Hepatocyte (in vitro differentiated cells): Measurements from ENCODE around the gene KRT80. TPM values are rescaled to one million over a fixed set of nuclear protein-coding genes. Genes with fewer than 3 reads are reported as not detected.

ENCODE experiments used
- DNase-seq: peaks from one replicate; pipeline ENCODE4 v3.0.0-alpha.2; 2016; ENCODE audit warnings: low spot score
- H2AFZ ChIP-seq: fragments of 200-600 bp; sonication (generic); 2 replicates; pipeline ENCODE4 v1.6.0; 2016; ENCODE audit warnings: antibody characterized with exemption, mild to moderate bottlenecking
- H3K27ac ChIP-seq: fragments of 200-600 bp; sonication (generic); 2 replicates; pipeline ENCODE4 v1.5.1; 2016; ENCODE audit warnings: mild to moderate bottlenecking
- H3K27me3 ChIP-seq: fragments of 200-600 bp; sonication (generic); 2 replicates; pipeline ENCODE4 v1.6.1; 2016
- H3K36me3 ChIP-seq: fragments of 200-600 bp; sonication (generic); replicated peaks from 2 replicates; pipeline ENCODE4 v1.5.1; 2016; ENCODE audit warnings: low read depth; ENCODE audit not compliant: insufficient read depth
- H3K4me1 ChIP-seq: fragments of 200-600 bp; sonication (generic); 2 replicates; pipeline ENCODE4 v1.5.1; 2016; ENCODE audit warnings: mild to moderate bottlenecking, moderate library complexity; ENCODE audit not compliant: insufficient read depth
- H3K4me2 ChIP-seq: fragments of 200-600 bp; sonication (generic); 2 replicates; pipeline ENCODE4 v1.6.0; 2016
- H3K4me3 ChIP-seq: fragments of 200-600 bp; sonication (generic); 2 replicates; pipeline ENCODE4 v1.5.1; 2016; ENCODE audit warnings: mild to moderate bottlenecking
- H3K79me2 ChIP-seq: fragments of 200-600 bp; sonication (generic); 2 replicates; pipeline ENCODE4 v1.6.0; 2017; ENCODE audit warnings: mild to moderate bottlenecking
- H3K9me2 ChIP-seq: fragments of 200-600 bp; sonication (generic); replicated peaks from 2 replicates; pipeline ENCODE4 v1.6.0; 2017; ENCODE audit warnings: mild to moderate bottlenecking; ENCODE audit not compliant: insufficient read depth
- H3K9me3 ChIP-seq: fragments of 200-600 bp; sonication (generic); 2 replicates; pipeline ENCODE4 v1.5.1; 2016; ENCODE audit warnings: low read depth, mild to moderate bottlenecking
- H4K20me1 ChIP-seq: fragments of 200-600 bp; sonication (generic); 2 replicates; pipeline ENCODE4 v1.6.0; 2016; ENCODE audit warnings: mild to moderate bottlenecking; ENCODE audit not compliant: insufficient read depth, poor library complexity, severe bottlenecking
- CTCF ChIP-seq: fragments of 200-600 bp; sonication (generic); IDR thresholded peaks from 2 replicates; pipeline ENCODE4 v1.5.1; 2016; ENCODE audit warnings: antibody characterized with exemption, mild to moderate bottlenecking; ENCODE audit not compliant: poor library complexity
- EZH2 ChIP-seq: fragments of 200-600 bp; sonication (generic); IDR thresholded peaks from 2 replicates; pipeline ENCODE4 v1.6.1; 2016; ENCODE audit warnings: antibody characterized with exemption, mild to moderate bottlenecking, borderline replicate concordance
- EZH2phosphoT487 ChIP-seq: fragments of 200-600 bp; sonication (generic); IDR thresholded peaks from one replicate; pipeline ENCODE4 v1.6.1; 2018; ENCODE audit warnings: antibody characterized with exemption, mild to moderate bottlenecking, low read depth, moderate library complexity; ENCODE audit not compliant: unreplicated experiment, severe bottlenecking
- WGBS: methylation state at CpG from one replicate; pipeline ENCODE4 v1.1.6; 2016; ENCODE audit warnings: low lambda C conversion rate; ENCODE audit errors: missing lambda C conversion rate; 5-methylcytosine and 5-hydroxymethylcytosine counted together
- polyA plus RNA-seq: library from polyadenylated mRNA; unstranded; fragments of >200 nt; fragmentation: Nextera tagmentation; extraction: Ambion mirVana; gene quantifications from 2 replicates; pipeline ENCODE4 v1.2.1, GENCODE V29; 2016
- total RNA-seq: library from RNA; depleted of rRNA; stranded (reverse); fragments of >200 nt; gene quantifications from 2 replicates; pipeline ENCODE4 v1.2.3, GENCODE V29; 2014

Gene KRT80
- total and polyA plus RNA-seq, 2 experiments from 2014 or later = 0.77 to 1.2 TPM

GRCh38 chr12:52125476-52125900, 66.3 kb downstream of the KRT80 start:
- H3K4me2 ChIP-seq = no peak overlapping the region
- DNase-seq = no peak
- peaks cover 6% of the 10 kb centered on the region for H3K4me1 ChIP-seq
- no peaks in the 10 kb centered on the region for H3K36me3 ChIP-seq
- TF ChIP-seq CTCF (no peak), EZH2 (no peak), EZH2phosphoT487 (no peak)
- H3K27ac ChIP-seq = no peak overlapping the region
- WGBS = 97% methylated on average over 3 of the region's 6 CpGs
- H3K27me3 ChIP-seq = no peaks in the 10 kb centered on the region
- no peaks in the 10 kb centered on the region for H3K9me3 ChIP-seq
- H3K4me3 ChIP-seq = no peak overlapping the region
- no peak overlapping the region for H2AFZ ChIP-seq
- H3K9me2 ChIP-seq = no peaks in the 10 kb centered on the region
- H3K79me2 ChIP-seq = no peaks in the 10 kb centered on the region
- H4K20me1 ChIP-seq = no peaks in the 10 kb centered on the region

- no peak overlapping the region for H2AFZ ChIP-seq
- H3K27me3 ChIP-seq = no peaks in the 10 kb centered on the region
- no peaks in the 10 kb centered on the region for H3K9me2 ChIP-seq
- H3K4me3 ChIP-seq = no peak overlapping the region
- peaks cover 12% of the 10 kb centered on the region for H3K4me1 ChIP-seq
- no peaks in the 10 kb centered on the region for H3K9me3 ChIP-seq
- TF ChIP-seq CTCF (no peak), EZH2 (no peak)
- H3K4me2 ChIP-seq = no peak overlapping the region
- no peak overlapping the region for H3K27ac ChIP-seq
- H4K20me1 ChIP-seq = no peaks in the 10 kb centered on the region
- WGBS = 66% methylated on average over 8 of the region's 8 CpGs
- no peaks in the 10 kb centered on the region for H3K36me3 ChIP-seq
- no peaks in the 10 kb centered on the region for H3K79me2 ChIP-seq
- DNase-seq = no peak
These were observed 68.2 kb downstream of the KRT80 start for GRCh38 chr12:52123487-52124186.

GRCh38 chr12:52122904-52123303, 68.9 kb downstream of the KRT80 start:
- Histone ChIP-seq H3K36me3 (no peaks in the 10 kb centered on the region), H3K4me1 (peaks cover 12% of the 10 kb centered on the region), H3K79me2 (no peaks in the 10 kb centered on the region), H2AFZ (no peak overlapping the region), H3K4me3 (no peak overlapping the region), H3K27ac (no peak overlapping the region), H3K9me3 (no peaks in the 10 kb centered on the region), H3K4me2 (no peak overlapping the region), H4K20me1 (no peaks in the 10 kb centered on the region), H3K9me2 (no peaks in the 10 kb centered on the region), H3K27me3 (no peaks in the 10 kb centered on the region)
- TF ChIP-seq EZH2 (no peak), EZH2phosphoT487 (no peak), CTCF (no peak)
- no peak for DNase-seq
- 91% methylated on average over 7 of the region's 7 CpGs for WGBS

GRCh38 chr12:52122540-52122871, 69.3 kb downstream of the KRT80 start:
- no peak overlapping the region for H2AFZ ChIP-seq
- no peaks in the 10 kb centered on the region for H3K36me3 ChIP-seq
- H3K27me3 ChIP-seq = no peaks in the 10 kb centered on the region
- no peak overlapping the region for H3K4me3 ChIP-seq
- H4K20me1 ChIP-seq = no peaks in the 10 kb centered on the region
- peaks cover 12% of the 10 kb centered on the region for H3K4me1 ChIP-seq
- H3K27ac ChIP-seq = no peak overlapping the region
- no peaks in the 10 kb centered on the region for H3K9me2 ChIP-seq
- TF ChIP-seq EZH2 (no peak), EZH2phosphoT487 (no peak), CTCF (no peak)
- no peak for DNase-seq
- WGBS = 62% methylated on average over 4 of the region's 4 CpGs
- H3K4me2 ChIP-seq = no peak overlapping the region
- H3K9me3 ChIP-seq = no peaks in the 10 kb centered on the region
- no peaks in the 10 kb centered on the region for H3K79me2 ChIP-seq
